ENCODE measurements around the gene FER.

DNA sequence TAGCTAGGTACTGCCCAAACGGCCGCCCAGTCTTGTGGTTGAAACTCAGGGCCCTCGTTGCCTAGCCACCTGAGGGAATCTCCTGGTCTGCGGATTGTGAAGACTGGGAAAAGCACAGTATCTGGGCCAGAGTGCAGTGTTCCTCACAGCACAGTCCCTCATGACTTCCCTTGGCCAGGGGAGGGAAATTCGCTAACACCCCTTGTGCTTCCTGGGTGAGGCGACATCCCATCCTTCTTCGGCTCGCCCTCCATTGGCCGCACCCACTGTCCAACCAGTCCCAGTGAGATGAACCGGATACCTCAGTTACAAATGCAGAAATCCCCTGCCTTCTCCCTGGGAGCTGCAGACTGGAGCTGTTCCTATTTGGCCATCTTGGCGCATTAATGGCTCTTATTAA lies 250.5 kb downstream of the FER start:
- TF ChIP-seq CTCF (IDR thresholded peaks at IDR 0.05; ENCODE audit: insufficient read depth, low read length, poor library complexity, severe bottlenecking) (no peak), EZH2phosphoT487 (conservative IDR thresholded peaks at IDR 0.05; ENCODE audit: low read length) (no peak)

All from SU-DHL-6 (cell line).